Amygdala (tissue), 56 donors: ENCODE data around the gene YWHAB.

ENCODE experiments used
- DNase-seq, 56 donors: peaks; one replicate each; lab custom pipeline; 2025; lab: John Stamatoyannopoulos, UW

YWHAB gene

GRCh38 chr20:44910690-44911262 lies 25.3 kb downstream of the YWHAB start:
- no peak for DNase-seq

DNA sequence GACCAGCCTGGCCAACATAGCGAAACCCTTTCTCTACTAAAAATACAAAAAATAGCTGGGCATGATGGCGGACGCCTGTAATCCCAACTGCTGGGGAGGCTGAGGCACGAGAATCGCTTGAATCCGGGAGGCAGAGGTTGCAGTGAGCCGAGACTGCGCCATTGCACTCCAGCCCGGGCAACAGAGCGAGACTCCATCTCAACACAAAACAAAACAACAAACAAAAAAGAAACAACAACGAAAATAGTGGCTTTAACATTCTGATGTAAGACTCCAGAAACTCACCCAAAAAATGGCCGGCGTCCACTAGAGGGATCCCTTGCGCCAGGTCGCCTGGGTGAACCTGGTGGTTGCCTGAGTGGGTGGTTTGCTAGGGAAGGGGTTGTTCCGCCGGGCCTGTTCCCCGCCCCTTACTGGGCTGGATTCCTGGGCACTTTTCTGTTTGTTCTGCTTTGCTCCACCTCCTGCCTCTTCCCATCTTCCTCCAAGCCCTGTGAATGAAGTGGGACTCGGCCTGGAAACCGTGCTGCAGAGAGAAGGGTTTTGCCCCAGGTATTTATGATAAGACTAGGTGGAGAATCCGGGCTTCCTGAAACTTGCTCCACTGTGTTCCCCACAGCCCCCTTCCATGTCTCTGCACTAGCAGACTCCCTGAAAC lies 25.9 kb downstream of the YWHAB start:
- peak in 4 of 56 donors; percentile 0 to 12 (median 6) for DNase-seq

DNA sequence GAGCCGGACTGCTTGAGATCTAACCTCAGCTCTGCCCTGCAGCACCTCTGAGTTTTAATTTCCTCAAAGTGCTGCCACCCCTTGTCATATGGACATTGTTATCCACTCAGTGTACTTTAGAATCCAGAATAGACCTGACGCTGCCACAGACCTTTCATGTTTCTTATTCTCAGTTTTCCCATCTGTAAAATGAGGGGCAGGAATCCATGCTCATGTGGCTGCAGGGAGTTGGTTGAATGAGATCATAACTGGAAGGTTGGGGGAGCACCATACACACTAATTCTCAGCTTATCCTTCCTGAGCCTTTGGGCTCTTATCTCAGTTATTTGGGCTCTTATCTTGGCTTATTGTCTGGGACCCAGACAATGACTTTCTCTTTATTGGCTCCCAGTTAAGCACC lies 26.7 kb downstream of the YWHAB start:
- DNase-seq: no peak

- DNase-seq: no peak
Observed at GRCh38 chr20:44914924-44915323, 29.4 kb downstream of the YWHAB start.

DNA sequence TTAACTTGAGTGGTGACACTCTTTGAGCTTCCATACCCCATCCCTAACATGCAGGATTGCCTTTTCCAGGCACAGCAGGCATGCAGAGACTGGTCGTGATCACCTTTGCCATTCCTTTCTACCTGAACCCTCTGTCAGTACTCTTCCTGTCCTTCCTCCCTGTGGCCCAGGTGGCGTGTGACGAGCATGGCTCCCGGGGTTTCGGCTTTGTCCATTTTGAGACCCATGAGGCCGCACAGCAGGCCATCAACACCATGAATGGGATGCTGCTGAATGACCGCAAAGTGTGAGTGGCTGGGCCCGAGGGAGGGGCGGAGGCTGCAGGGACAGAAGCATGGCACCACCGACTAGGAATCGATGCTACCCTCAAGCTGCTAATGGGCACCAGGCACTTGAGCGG lies 31.1 kb downstream of the YWHAB start:
- DNase-seq: no peak

- DNase-seq: no peak
Observed at GRCh38 chr20:44917399-44917798, 31.9 kb downstream of the YWHAB start.

- DNase-seq: no peak
Observed at GRCh38 chr20:44918342-44918741, 32.8 kb downstream of the YWHAB start.

- no peak for DNase-seq
Observed at GRCh38 chr20:44918761-44919160, 33.3 kb downstream of the YWHAB start.

- DNase-seq: no peak
Observed at GRCh38 chr20:44921447-44921846, 35.9 kb downstream of the YWHAB start.

GRCh38 chr20:44924541-44924940 lies 39.0 kb downstream of the YWHAB start:
- no peak for DNase-seq

GRCh38 chr20:44928595-44928994 lies 43.1 kb downstream of the YWHAB start:
- no peak for DNase-seq

DNA sequence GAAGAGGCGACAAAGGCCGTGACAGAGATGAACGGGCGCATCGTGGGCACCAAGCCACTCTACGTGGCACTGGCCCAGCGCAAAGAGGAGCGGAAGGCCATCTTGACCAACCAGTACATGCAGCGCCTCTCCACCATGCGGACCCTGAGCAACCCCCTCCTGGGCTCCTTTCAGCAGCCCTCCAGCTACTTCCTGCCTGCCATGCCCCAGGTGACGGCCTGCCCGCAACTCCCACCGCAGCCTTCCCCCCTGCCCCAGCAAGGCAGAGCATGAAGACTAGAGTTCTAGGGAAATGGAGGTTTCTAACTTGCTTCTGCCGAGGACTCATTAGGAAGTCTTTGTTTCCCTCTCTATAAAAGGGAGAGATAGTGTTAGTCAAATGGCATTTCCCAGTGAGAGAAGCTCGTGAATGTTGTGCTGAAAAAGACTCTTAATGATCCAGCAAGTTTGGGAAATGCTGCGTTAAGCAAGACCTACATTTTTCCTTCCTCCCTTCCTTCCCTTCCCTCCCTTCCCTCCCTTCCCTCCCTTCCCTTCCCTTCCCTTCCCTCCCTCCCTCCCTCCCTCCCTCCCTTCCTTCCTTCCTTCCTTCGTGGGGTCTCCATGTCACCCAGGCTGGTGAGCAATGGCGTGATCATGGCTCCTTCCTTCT lies 45.1 kb downstream of the YWHAB start:
- no peak for DNase-seq

DNA sequence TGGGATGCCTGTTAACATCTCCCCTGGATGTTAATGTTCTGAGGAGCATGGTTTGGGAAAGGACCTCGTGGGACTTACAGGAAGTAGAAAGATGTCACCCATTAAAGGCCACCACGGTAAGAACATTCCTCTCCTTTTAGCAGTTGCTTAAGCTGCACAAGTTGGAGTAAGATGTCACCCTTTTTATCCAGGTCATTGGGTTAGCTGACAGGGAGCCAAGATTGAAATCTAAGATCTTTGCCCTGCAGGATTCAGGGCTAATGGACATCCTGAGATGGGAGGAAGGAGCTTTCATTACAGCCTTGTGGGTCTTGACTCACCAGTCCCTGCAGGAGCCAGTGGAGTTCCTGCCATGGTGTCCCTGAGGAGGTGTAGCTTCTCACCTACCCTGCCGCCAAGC lies 46.4 kb downstream of the YWHAB start:
- no peak for DNase-seq

GRCh38 chr20:44932916-44933315 lies 47.4 kb downstream of the YWHAB start:
- DNase-seq: no peak

- DNase-seq: no peak
Observed at GRCh38 chr20:44936510-44936909, 51.0 kb downstream of the YWHAB start.

DNA sequence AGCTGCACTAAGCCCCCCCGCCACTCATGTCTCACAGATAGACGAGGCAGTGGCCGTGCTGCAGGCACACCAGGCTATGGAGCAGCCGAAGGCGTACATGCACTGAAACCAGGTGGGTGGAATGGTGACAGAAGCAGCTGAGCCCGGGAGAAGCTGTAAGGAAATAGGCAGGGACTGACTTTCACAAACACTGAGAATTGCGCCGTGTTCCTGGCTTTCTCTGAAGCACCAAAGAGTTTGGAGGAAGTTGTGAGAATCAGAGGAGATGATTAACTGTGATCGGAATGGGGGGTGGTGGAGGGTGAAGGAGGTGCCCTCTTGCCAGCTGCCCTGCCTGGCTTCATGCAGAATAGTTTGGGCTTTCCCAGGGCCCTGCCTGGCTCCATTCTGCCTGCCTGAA lies 53.1 kb downstream of the YWHAB start:
- peak in 13 of 56 donors; percentile 2 to 21 (median 9) for DNase-seq

DNA sequence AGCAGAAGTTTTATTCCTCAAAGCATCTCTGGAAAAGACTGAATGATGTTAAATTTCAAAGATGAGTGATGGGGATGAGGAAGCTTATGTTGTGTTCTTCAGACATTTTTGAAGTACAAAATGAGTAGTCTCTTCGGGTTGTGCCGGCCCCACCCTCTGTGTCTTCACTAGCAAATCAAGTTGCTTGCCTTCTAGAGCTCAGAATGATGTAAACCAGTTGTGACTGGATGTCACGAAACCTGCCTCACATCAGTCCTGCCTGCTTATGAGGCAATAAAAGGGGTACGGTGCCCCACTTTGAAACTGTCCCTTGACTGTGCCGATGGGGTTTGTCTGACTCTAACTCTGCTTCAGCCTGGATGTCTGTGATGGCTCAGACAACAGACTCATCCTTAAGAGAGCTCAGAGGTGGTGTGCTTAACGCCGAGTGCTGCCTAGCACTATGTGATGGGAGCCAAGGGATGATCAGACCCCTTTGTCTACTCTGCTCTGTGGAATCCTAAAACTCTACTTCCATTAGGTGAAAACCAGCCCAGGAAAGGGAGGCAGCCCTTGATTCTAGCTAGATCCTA lies 55.7 kb downstream of the YWHAB start:
- no peak for DNase-seq

DNA sequence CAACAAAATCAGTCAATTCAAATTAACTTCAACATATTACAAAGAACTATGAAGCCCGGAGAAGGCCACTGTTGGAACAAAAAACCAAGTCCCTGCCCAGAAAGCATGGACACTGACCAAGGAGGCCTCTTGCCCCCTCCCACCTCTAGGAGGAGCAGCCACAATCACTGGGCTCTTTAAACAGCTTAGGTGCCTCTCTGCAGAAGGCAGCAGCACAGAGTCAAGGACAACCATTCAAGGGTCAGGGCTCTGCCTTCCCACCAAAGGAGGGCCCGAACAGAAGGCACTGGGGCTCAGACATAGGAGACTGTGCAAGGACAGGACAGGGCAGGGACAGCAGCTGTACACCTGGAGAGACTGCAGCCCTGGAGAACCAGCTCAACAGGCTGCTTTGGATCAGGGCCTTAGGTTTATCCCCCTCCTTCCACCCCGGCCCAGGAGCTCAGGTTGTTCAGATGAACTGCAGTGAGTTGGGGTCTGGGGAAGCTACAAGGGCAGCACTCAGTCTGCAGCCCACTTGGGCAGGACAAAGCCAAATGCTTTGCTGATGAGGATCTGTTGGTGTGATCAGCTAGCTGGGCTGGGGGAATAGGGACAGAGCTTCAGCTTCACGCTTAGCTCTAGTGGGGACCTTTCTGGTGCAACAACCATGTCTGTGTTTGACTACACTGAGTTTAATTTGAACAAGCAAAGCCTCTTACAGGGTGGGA lies 56.9 kb downstream of the YWHAB start:
- no peak for DNase-seq

GRCh38 chr20:44943828-44944227 lies 58.3 kb downstream of the YWHAB start:
- DNase-seq: no peak

GRCh38 chr20:44945261-44945660 lies 59.8 kb downstream of the YWHAB start:
- DNase-seq: no peak

GRCh38 chr20:44946271-44946852 lies 60.9 kb downstream of the YWHAB start:
- no peak for DNase-seq
